GM23248 (cell line): ENCODE results near the gene KCNJ12.

Experiments
- EZH2 ChIP-seq: fragments of 200-600 bp; sonication (generic); IDR thresholded peaks from 2 replicates; pipeline ENCODE4 v1.6.1; 2018; ENCODE audit warnings: antibody characterized with exemption, mild to moderate bottlenecking; ENCODE audit not compliant: insufficient read depth, poor library complexity, severe bottlenecking
- EZH2phosphoT487 ChIP-seq: fragments of 200-600 bp; sonication (generic); IDR thresholded peaks from 2 replicates; pipeline ENCODE4 v1.6.1; 2018; ENCODE audit warnings: antibody characterized with exemption, moderate library complexity, mild to moderate bottlenecking, low read depth; ENCODE audit not compliant: insufficient read depth

DNA sequence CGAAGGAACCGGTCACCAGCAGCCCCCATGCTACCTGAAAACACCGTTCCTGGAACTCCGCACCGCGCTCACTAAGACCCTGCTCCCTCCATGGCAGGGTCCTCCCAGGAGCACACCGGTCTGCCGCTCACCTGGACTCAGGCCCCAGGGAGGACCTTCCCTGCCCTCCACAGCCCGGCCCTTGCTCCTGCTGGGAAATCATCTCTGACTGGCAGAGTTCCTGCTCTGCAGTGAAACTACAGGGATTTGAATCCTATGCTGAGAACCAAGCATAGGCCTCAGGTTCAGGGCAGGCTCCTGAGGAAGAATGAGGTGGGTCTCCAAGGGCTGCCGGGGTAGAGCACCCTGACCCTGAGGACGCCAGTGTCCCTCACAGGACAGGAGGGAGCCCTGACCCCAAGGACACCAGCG is 88.5 kb downstream of the KCNJ12 start:
- TF ChIP-seq EZH2 (no peak), EZH2phosphoT487 (no peak)
